Upper lobe of left lung (tissue), 6 donors: ENCODE measurements around the gene TRAPPC11. TPM values are rescaled to one million over a fixed set of nuclear protein-coding genes. Genes with fewer than 3 reads are reported as not detected.
A peak's percentile ranks its signal among the peaks of the same experiment; 100 is the strongest.

Experiments
- ATAC-seq, 2 donors: fragments of 200-7000 bp; cut with Tn5 transposase; one replicate each; pipeline ENCODE4 v1.9.1; 2022; ENCODE audit warnings: mild to moderate bottlenecking in 2 of 2, moderate library complexity in 2 of 2; ENCODE audit not compliant: low FRiP score in 2 of 2
- DNase-seq, 2 donors: peaks; one replicate each; pipeline ENCODE4 v3.0.0-alpha.2; 2019 to 2020
- H3K27ac ChIP-seq, 4 donors: fragments of 200-600 bp; sonication (generic); one replicate each; pipeline ENCODE4 v1.5.1; 2016 to 2019
- H3K27me3 ChIP-seq, 4 donors: fragments of 200-600 bp; sonication (generic); one replicate each; pipeline ENCODE4 v1.5.1; 2017 to 2019
- H3K36me3 ChIP-seq, 4 donors: fragments of 200-600 bp; sonication (generic); one replicate each; pipeline ENCODE4 v1.5.1; 2016 to 2019
- H3K4me1 ChIP-seq, 4 donors: fragments of 200-600 bp; sonication (generic); one replicate each; pipeline ENCODE4 v1.5.1; 2018 to 2019
- H3K4me3 ChIP-seq, 4 donors: fragments of 200-600 bp; sonication (generic); one replicate each; pipeline ENCODE4 v1.5.1; 2017 to 2019; ENCODE audit warnings: mild to moderate bottlenecking in 2 of 4, moderate library complexity in 1 of 4
- H3K9me3 ChIP-seq, 4 donors: fragments of 200-600 bp; sonication (generic); one replicate each; pipeline ENCODE4 v1.5.1; 2018 to 2019
- EP300 ChIP-seq, 4 donors: sonication (generic); formaldehyde crosslinking; IDR thresholded peaks; one replicate each; pipeline ENCODE4 v1.5.1; 2017; ENCODE audit warnings: antibody characterized with exemption in 4 of 4, control low read depth in 2 of 4
- POLR2A ChIP-seq, 4 donors: fragments of 450-650 bp; IDR thresholded peaks; one replicate each; pipeline ENCODE4 v1.5.1; 2016 to 2017; ENCODE audit warnings: antibody characterized with exemption in 4 of 4, mild to moderate bottlenecking in 2 of 4
- POLR2AphosphoS5 ChIP-seq, 2 donors: sonication (generic); formaldehyde crosslinking; IDR thresholded peaks; one replicate each; pipeline ENCODE4 v1.5.1; 2017; ENCODE audit warnings: antibody characterized with exemption in 2 of 2
- WGBS, 2 donors: methylation state at CpG; one replicate each; pipeline ENCODE4 v1.1.5; 2017 to 2018; 5-methylcytosine and 5-hydroxymethylcytosine counted together
- total RNA-seq, 6 donors: library from RNA; depleted of rRNA in 4 of 6; stranded (reverse); fragments of >200 nt in 4 of 6; gene quantifications; one replicate each; pipeline versions ENCODE4 v1.1.0 to v1.2.1, GENCODE V29; 2016 to 2021
- TF ChIP-seq, protein P1 (sequence below), 6 experiments: fragments of 450-650 bp in 4 of 6; fragments of 200-600 bp in 2 of 6; sonication (generic) in 2 of 6; IDR thresholded peaks; one replicate each; pipeline ENCODE4 v1.5.1; 2016 to 2019; ENCODE audit warnings: antibody characterized with exemption in 6 of 6
- donor health status: DM: no; HTN: no; CAD: no; lungs with moderate emphysema.
- donor health status: DM: no; HTN: yes; CAD: no; lungs with severe emphysema.

Gene TRAPPC11
- total RNA-seq, 6 donors from 2014 or later = 33.0 to 73.3 (median 39.1) TPM

DNA sequence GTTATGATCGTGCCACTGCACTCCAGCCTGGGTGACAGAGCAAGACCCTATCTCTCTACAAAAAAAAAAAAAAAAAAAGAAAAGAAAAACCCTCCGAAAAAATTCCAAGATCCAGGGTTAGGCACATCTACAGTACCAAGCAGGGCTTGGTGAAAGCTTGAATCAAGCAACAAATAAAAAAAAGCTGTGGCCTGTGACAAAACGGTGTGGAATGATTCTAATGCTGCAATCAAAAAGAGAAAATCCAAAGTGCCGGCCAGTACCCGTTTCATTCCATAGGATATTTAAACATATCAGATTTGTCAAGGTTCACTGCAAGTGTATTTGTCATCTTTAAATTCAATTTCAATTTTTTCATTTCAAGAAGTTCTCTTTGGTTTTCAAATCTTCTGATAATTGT, 20.7 kb upstream of the TRAPPC11 start:
- H3K27me3 ChIP-seq = no peaks in the 10 kb centered on the region
- DNase-seq (no peak), ATAC-seq (no peak)
- H3K27ac ChIP-seq = no peak overlapping the region
- H3K36me3 ChIP-seq = peaks cover 0 to 7% (median 0%) of the 10 kb centered on the region in 4 donors
- peaks cover 0 to 6% (median 0%) of the 10 kb centered on the region in 4 donors for H3K4me1 ChIP-seq
- H3K4me3 ChIP-seq = no peak overlapping the region
- 91 to 94% methylated on average over 4 to 5 of the region's 5 CpGs for WGBS, 2 donors
- TF ChIP-seq, protein P1, sequence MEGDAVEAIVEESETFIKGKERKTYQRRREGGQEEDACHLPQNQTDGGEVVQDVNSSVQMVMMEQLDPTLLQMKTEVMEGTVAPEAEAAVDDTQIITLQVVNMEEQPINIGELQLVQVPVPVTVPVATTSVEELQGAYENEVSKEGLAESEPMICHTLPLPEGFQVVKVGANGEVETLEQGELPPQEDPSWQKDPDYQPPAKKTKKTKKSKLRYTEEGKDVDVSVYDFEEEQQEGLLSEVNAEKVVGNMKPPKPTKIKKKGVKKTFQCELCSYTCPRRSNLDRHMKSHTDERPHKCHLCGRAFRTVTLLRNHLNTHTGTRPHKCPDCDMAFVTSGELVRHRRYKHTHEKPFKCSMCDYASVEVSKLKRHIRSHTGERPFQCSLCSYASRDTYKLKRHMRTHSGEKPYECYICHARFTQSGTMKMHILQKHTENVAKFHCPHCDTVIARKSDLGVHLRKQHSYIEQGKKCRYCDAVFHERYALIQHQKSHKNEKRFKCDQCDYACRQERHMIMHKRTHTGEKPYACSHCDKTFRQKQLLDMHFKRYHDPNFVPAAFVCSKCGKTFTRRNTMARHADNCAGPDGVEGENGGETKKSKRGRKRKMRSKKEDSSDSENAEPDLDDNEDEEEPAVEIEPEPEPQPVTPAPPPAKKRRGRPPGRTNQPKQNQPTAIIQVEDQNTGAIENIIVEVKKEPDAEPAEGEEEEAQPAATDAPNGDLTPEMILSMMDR (IDR thresholded peaks at IDR 0.05) = no peak
- TF ChIP-seq EP300 (IDR thresholded peaks at IDR 0.05) (no peak), POLR2A (IDR thresholded peaks at IDR 0.05) (no peak), POLR2AphosphoS5 (IDR thresholded peaks at IDR 0.05) (no peak)
- H3K9me3 ChIP-seq = no peaks in the 10 kb centered on the region

GRCh38 chr4:183639291-183639690, 19.8 kb upstream of the TRAPPC11 start:
- H3K36me3 ChIP-seq = peaks cover 0 to 16% (median 2%) of the 10 kb centered on the region in 4 donors
- DNase-seq = no peak

GRCh38 chr4:183645326-183645725, 13.8 kb upstream of the TRAPPC11 start:
- H3K27ac ChIP-seq = no peak overlapping the region
- WGBS, 2 donors = 81 to 96% methylated on average over 7 of the region's 7 CpGs
- H3K27me3 ChIP-seq = no peaks in the 10 kb centered on the region
- peaks cover 29 to 72% (median 30%) of the 10 kb centered on the region in 4 donors for H3K36me3 ChIP-seq
- H3K4me3 ChIP-seq = no peak overlapping the region
- ATAC-seq (no peak), DNase-seq (no peak)
- H3K4me1 ChIP-seq = no peaks in the 10 kb centered on the region
- TF ChIP-seq POLR2AphosphoS5 (IDR thresholded peaks at IDR 0.05) = no peak
- TF ChIP-seq, protein P1 (IDR thresholded peaks at IDR 0.05) = no peak
- TF ChIP-seq POLR2A (IDR thresholded peaks at IDR 0.05) = no peak
- TF ChIP-seq EP300 (IDR thresholded peaks at IDR 0.05) = no peak
- H3K9me3 ChIP-seq = no peaks in the 10 kb centered on the region

More at GRCh38 chr4:183639291-183639690, 19.8 kb upstream of the TRAPPC11 start:
- Histone ChIP-seq H3K27me3 (no peaks in the 10 kb centered on the region), H3K4me1 (peaks cover 0 to 6% (median 0%) of the 10 kb centered on the region in 4 donors), H3K4me3 (no peak overlapping the region), H3K27ac (no peak overlapping the region), H3K9me3 (no peaks in the 10 kb centered on the region)
- WGBS, 2 donors = 83 to 84% methylated on average over 3 of the region's 3 CpGs
- no peak for ATAC-seq
- TF ChIP-seq EP300 (IDR thresholded peaks at IDR 0.05) (no peak), POLR2AphosphoS5 (IDR thresholded peaks at IDR 0.05) (no peak), POLR2A (IDR thresholded peaks at IDR 0.05) (no peak)
- TF ChIP-seq, protein P1 (IDR thresholded peaks at IDR 0.05) = no peak

DNA sequence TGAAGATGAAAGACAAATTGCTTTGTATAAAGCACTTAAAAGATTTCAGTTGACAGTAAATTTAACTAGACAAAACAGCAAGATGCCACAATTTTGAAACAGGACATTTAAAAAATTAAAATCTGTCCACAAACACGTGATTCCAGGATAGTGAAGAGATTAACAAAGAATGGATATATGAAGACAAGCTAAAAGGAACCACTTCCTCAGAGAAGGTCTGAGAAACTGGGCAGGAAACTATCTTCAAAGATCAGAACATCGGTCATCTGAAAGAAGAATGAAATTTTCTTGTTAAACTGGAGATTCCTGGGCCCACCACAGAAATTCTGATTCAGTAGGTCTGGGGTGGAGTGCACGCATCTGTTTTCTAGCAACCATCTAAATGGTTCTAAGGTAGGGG, 1.5 kb upstream of the TRAPPC11 start:
- Histone ChIP-seq H3K9me3 (no peaks in the 10 kb centered on the region), H3K27me3 (no peaks in the 10 kb centered on the region), H3K27ac (no peak overlapping the region), H3K4me1 (peaks cover 19 to 27% (median 20%) of the 10 kb centered on the region in 4 donors), H3K4me3 (peak overlapping the region in 2 of 4 donors; percentile 75 to 89), H3K36me3 (peaks cover 3 to 21% (median 7%) of the 10 kb centered on the region in 4 donors)
- TF ChIP-seq EP300 (IDR thresholded peaks at IDR 0.05) (no peak), POLR2A (IDR thresholded peaks at IDR 0.05) (no peak)
- TF ChIP-seq, protein P1 (IDR thresholded peaks at IDR 0.05) = no peak
- ATAC-seq (no peak), DNase-seq (no peak)
- WGBS, 2 donors = 67% methylated on average over 3 of the region's 3 CpGs
